AG04449 (cell line): ENCODE results near the gene PRKCH.

Experiments used
- CTCF ChIA-PET: fragments of 350-600 bp; formaldehyde crosslinking; extraction: SDS; loops from one replicate; lab custom pipeline; 2021; ENCODE audit warnings: antibody characterized with exemption; lab: Yijun Ruan, JAX
- POLR2A ChIA-PET: fragments of 400-600, 350-600 bp; formaldehyde crosslinking; extraction: SDS; loops from one replicate; lab custom pipeline; 2020; ENCODE audit warnings: antibody characterized with exemption, inconsistent platforms; lab: Yijun Ruan, JAX
- DNase-seq: peaks from one replicate; pipeline ENCODE4 v3.0.0-alpha.2; 2010; ENCODE audit warnings: low read depth, low spot score
- H3K4me3 ChIP-seq: 2 replicates; pipeline ENCODE4 v1.5.1; 2011; ENCODE audit warnings: low read depth, mild to moderate bottlenecking, control low read depth, low read length
- CTCF ChIP-seq: IDR thresholded peaks from one replicate; pipeline ENCODE4 v1.5.1; 2011; ENCODE audit warnings: mild to moderate bottlenecking, moderate library complexity, low read length, control low read depth, inconsistent platforms; ENCODE audit not compliant: insufficient read depth; ENCODE audit errors: missing control alignments

The PRKCH gene

GRCh38 chr14:61358554-61359226, 37.3 kb downstream of the PRKCH start:
- no peak for TF ChIP-seq CTCF
- no peak for DNase-seq
- POLR2A ChIA-PET, result no interaction called here
- CTCF ChIA-PET, result no interaction called here
- H3K4me3 ChIP-seq, result no peak overlapping the region

- ChIA-PET CTCF (no interaction called here), POLR2A (no interaction called here)
Observed at GRCh38 chr14:61360796-61361525, 39.6 kb downstream of the PRKCH start.

GRCh38 chr14:61362072-61362750, 40.8 kb downstream of the PRKCH start:
- TF ChIP-seq CTCF, result no peak
- no peak overlapping the region for H3K4me3 ChIP-seq
- POLR2A ChIA-PET, result no interaction called here
- CTCF ChIA-PET, result no interaction called here
- no peak for DNase-seq

More at GRCh38 chr14:61360796-61361525, 39.6 kb downstream of the PRKCH start:
- no peak for DNase-seq
- TF ChIP-seq CTCF, result no peak
- no peak overlapping the region for H3K4me3 ChIP-seq

GRCh38 chr14:61364243-61364642, 42.9 kb downstream of the PRKCH start:
- no peak overlapping the region for H3K4me3 ChIP-seq
- no peak for TF ChIP-seq CTCF
- ChIA-PET CTCF (no interaction called here), POLR2A (no interaction called here)
- DNase-seq, result no peak

- no peak for DNase-seq
- ChIA-PET POLR2A (no interaction called here), CTCF (no interaction called here)
- H3K4me3 ChIP-seq, result no peak overlapping the region
- no peak for TF ChIP-seq CTCF
Observed at GRCh38 chr14:61365667-61366212, 44.4 kb downstream of the PRKCH start.
